ENCODE measurements around the gene SHMT2.

SHMT2 gene

GRCh38 chr12:57201631-57202030, 27.9 kb upstream of the SHMT2 start:
- Histone ChIP-seq H2BK15ac (ENCODE audit: low read depth, poor library complexity, severe bottlenecking) (no peak overlapping the region), H3K18ac (ENCODE audit: low read depth in 1 of 2, low read length in 2 of 2) (no peak overlapping the region), H3K23ac (ENCODE audit: low read length in 2 of 2) (no peak overlapping the region), H2AFZ (ENCODE audit: low read depth, low read length) (no peak overlapping the region), H3K4me2 (ENCODE audit: low read length, poor library complexity, severe bottlenecking) (no peak overlapping the region), H3K4ac (ENCODE audit: low read depth in 1 of 2, low read length in 2 of 2) (no peak overlapping the region), H4K91ac (ENCODE audit: low read length) (no peak overlapping the region), H3K36me3 (ENCODE audit: control insufficient read depth in 1 of 2, insufficient read depth in 2 of 2, low read depth in 1 of 2, low read length in 2 of 2) (peaks cover 99 to 100% of the 10 kb centered on the region in 2 experiments), H3K9me3 (ENCODE audit: control insufficient read depth, low read length) (no peaks in the 10 kb centered on the region), H4K8ac (ENCODE audit: low read length) (no peak overlapping the region), H3K79me1 (replicated peaks; ENCODE audit: low read length, poor library complexity, severe bottlenecking) (peaks cover 9% of the 10 kb centered on the region), H2BK120ac (ENCODE audit: low read depth, low read length) (no peak overlapping the region), H3K9ac (ENCODE audit: low read length) (no peak overlapping the region), H3K27ac (ENCODE audit: low read length, poor library complexity, severe bottlenecking) (no peak overlapping the region), H2BK5ac (ENCODE audit: low read depth, low read length, poor library complexity, severe bottlenecking) (no peak overlapping the region), H2BK12ac (ENCODE audit: low read length in 2 of 2) (no peak overlapping the region), H3K4me1 (ENCODE audit: control insufficient read depth, insufficient read depth, low read depth, low read length) (no peaks in the 10 kb centered on the region), H2AK5ac (ENCODE audit: low read length, severe bottlenecking) (no peak overlapping the region), H3K14ac (ENCODE audit: low read length in 2 of 2) (no peak overlapping the region), H3K4me3 (ENCODE audit: insufficient read depth in 1 of 2, low read depth in 1 of 2, low read length in 2 of 2) (no peak overlapping the region), H3K27me3 (ENCODE audit: control insufficient read depth in 1 of 2, insufficient read depth in 1 of 2, low read length in 2 of 2) (no peaks in the 10 kb centered on the region)
- 94% methylated on average over 12 of the region's 16 CpGs for WGBS
- no peak for DNase-seq

- Histone ChIP-seq H2BK120ac (ENCODE audit: low read depth, low read length) (no peak overlapping the region), H4K91ac (ENCODE audit: low read length) (no peak overlapping the region), H3K23ac (ENCODE audit: low read length in 2 of 2) (no peak overlapping the region), H2BK15ac (ENCODE audit: low read depth, poor library complexity, severe bottlenecking) (no peak overlapping the region), H3K9me3 (ENCODE audit: control insufficient read depth, low read length) (no peaks in the 10 kb centered on the region), H3K9ac (ENCODE audit: low read length) (no peak overlapping the region), H3K27ac (ENCODE audit: low read length, poor library complexity, severe bottlenecking) (no peak overlapping the region), H2AFZ (ENCODE audit: low read depth, low read length) (no peak overlapping the region), H2AK5ac (ENCODE audit: low read length, severe bottlenecking) (no peak overlapping the region), H3K14ac (ENCODE audit: low read length in 2 of 2) (no peak overlapping the region), H3K4me3 (ENCODE audit: insufficient read depth in 1 of 2, low read depth in 1 of 2, low read length in 2 of 2) (no peak overlapping the region), H3K4me1 (ENCODE audit: control insufficient read depth, insufficient read depth, low read depth, low read length) (no peaks in the 10 kb centered on the region), H3K4ac (ENCODE audit: low read depth in 1 of 2, low read length in 2 of 2) (no peak overlapping the region), H3K79me1 (replicated peaks; ENCODE audit: low read length, poor library complexity, severe bottlenecking) (peaks cover 9% of the 10 kb centered on the region), H3K4me2 (ENCODE audit: low read length, poor library complexity, severe bottlenecking) (no peak overlapping the region), H3K36me3 (ENCODE audit: control insufficient read depth in 1 of 2, insufficient read depth in 2 of 2, low read depth in 1 of 2, low read length in 2 of 2) (peaks cover 95 to 97% of the 10 kb centered on the region in 2 experiments), H3K27me3 (ENCODE audit: control insufficient read depth in 1 of 2, insufficient read depth in 1 of 2, low read length in 2 of 2) (no peaks in the 10 kb centered on the region), H2BK12ac (ENCODE audit: low read length in 2 of 2) (no peak overlapping the region), H4K8ac (ENCODE audit: low read length) (no peak overlapping the region), H3K18ac (ENCODE audit: low read depth in 1 of 2, low read length in 2 of 2) (no peak overlapping the region), H2BK5ac (ENCODE audit: low read depth, low read length, poor library complexity, severe bottlenecking) (no peak overlapping the region)
- 94% methylated on average over 19 of the region's 19 CpGs for WGBS
- DNase-seq, result no peak
These were observed 27.2 kb upstream of the SHMT2 start for GRCh38 chr12:57202321-57202720.

- 96% methylated on average over 28 of the region's 28 CpGs for WGBS
- no peaks in the 10 kb centered on the region for H3K9me3 ChIP-seq (ENCODE audit: control insufficient read depth, low read length)
- DNase-seq, result no peak
- H4K91ac ChIP-seq (ENCODE audit: low read length), result peak overlapping the region; percentile 18
- H3K4ac ChIP-seq (ENCODE audit: low read depth in 1 of 2, low read length in 2 of 2), result no peak overlapping the region
- H2BK12ac ChIP-seq (ENCODE audit: low read length in 2 of 2), result no peak overlapping the region
- no peak overlapping the region for H2BK120ac ChIP-seq (ENCODE audit: low read depth, low read length)
- H4K8ac ChIP-seq (ENCODE audit: low read length), result no peak overlapping the region
- H3K27ac ChIP-seq (ENCODE audit: low read length, poor library complexity, severe bottlenecking), result no peak overlapping the region
- no peaks in the 10 kb centered on the region for H3K27me3 ChIP-seq (ENCODE audit: control insufficient read depth in 1 of 2, insufficient read depth in 1 of 2, low read length in 2 of 2)
- no peak overlapping the region for H3K4me3 ChIP-seq (ENCODE audit: insufficient read depth in 1 of 2, low read depth in 1 of 2, low read length in 2 of 2)
- H2BK5ac ChIP-seq (ENCODE audit: low read depth, low read length, poor library complexity, severe bottlenecking), result no peak overlapping the region
- no peak overlapping the region for H3K18ac ChIP-seq (ENCODE audit: low read depth in 1 of 2, low read length in 2 of 2)
- peaks cover 7% of the 10 kb centered on the region for H3K79me1 ChIP-seq (replicated peaks; ENCODE audit: low read length, poor library complexity, severe bottlenecking)
- H3K14ac ChIP-seq (ENCODE audit: low read length in 2 of 2), result no peak overlapping the region
- no peak overlapping the region for H2BK15ac ChIP-seq (ENCODE audit: low read depth, poor library complexity, severe bottlenecking)
- H3K23ac ChIP-seq (ENCODE audit: low read length in 2 of 2), result no peak overlapping the region
- no peak overlapping the region for H2AK5ac ChIP-seq (ENCODE audit: low read length, severe bottlenecking)
- no peaks in the 10 kb centered on the region for H3K4me1 ChIP-seq (ENCODE audit: control insufficient read depth, insufficient read depth, low read depth, low read length)
- H3K4me2 ChIP-seq (ENCODE audit: low read length, poor library complexity, severe bottlenecking), result no peak overlapping the region
- no peak overlapping the region for H3K9ac ChIP-seq (ENCODE audit: low read length)
- no peak overlapping the region for H2AFZ ChIP-seq (ENCODE audit: low read depth, low read length)
- H3K36me3 ChIP-seq (ENCODE audit: control insufficient read depth in 1 of 2, insufficient read depth in 2 of 2, low read depth in 1 of 2, low read length in 2 of 2), result peaks cover 95 to 97% of the 10 kb centered on the region in 2 experiments
These were observed 26.3 kb upstream of the SHMT2 start for GRCh38 chr12:57203201-57203600.

- Histone ChIP-seq H2BK15ac (ENCODE audit: low read depth, poor library complexity, severe bottlenecking) (no peak overlapping the region), H3K9me3 (ENCODE audit: control insufficient read depth, low read length) (no peaks in the 10 kb centered on the region), H2AK5ac (ENCODE audit: low read length, severe bottlenecking) (no peak overlapping the region), H3K18ac (ENCODE audit: low read depth in 1 of 2, low read length in 2 of 2) (no peak overlapping the region), H4K91ac (ENCODE audit: low read length) (no peak overlapping the region), H3K27ac (ENCODE audit: low read length, poor library complexity, severe bottlenecking) (no peak overlapping the region), H2BK12ac (ENCODE audit: low read length in 2 of 2) (no peak overlapping the region), H3K4me1 (ENCODE audit: control insufficient read depth, insufficient read depth, low read depth, low read length) (peaks cover 1% of the 10 kb centered on the region), H2BK120ac (ENCODE audit: low read depth, low read length) (no peak overlapping the region), H3K4me2 (ENCODE audit: low read length, poor library complexity, severe bottlenecking) (no peak overlapping the region), H3K36me3 (ENCODE audit: control insufficient read depth in 1 of 2, insufficient read depth in 2 of 2, low read depth in 1 of 2, low read length in 2 of 2) (peaks cover 95 to 97% of the 10 kb centered on the region in 2 experiments), H3K23ac (ENCODE audit: low read length in 2 of 2) (no peak overlapping the region), H4K8ac (ENCODE audit: low read length) (no peak overlapping the region), H3K27me3 (ENCODE audit: control insufficient read depth in 1 of 2, insufficient read depth in 1 of 2, low read length in 2 of 2) (no peaks in the 10 kb centered on the region), H2BK5ac (ENCODE audit: low read depth, low read length, poor library complexity, severe bottlenecking) (no peak overlapping the region), H3K14ac (ENCODE audit: low read length in 2 of 2) (no peak overlapping the region), H3K79me1 (replicated peaks; ENCODE audit: low read length, poor library complexity, severe bottlenecking) (peaks cover 7% of the 10 kb centered on the region), H3K4me3 (ENCODE audit: insufficient read depth in 1 of 2, low read depth in 1 of 2, low read length in 2 of 2) (no peak overlapping the region), H2AFZ (ENCODE audit: low read depth, low read length) (no peak overlapping the region), H3K4ac (ENCODE audit: low read depth in 1 of 2, low read length in 2 of 2) (no peak overlapping the region), H3K9ac (ENCODE audit: low read length) (no peak overlapping the region)
- WGBS, result 88% methylated on average over 11 of the region's 11 CpGs
- DNase-seq, result no peak
These were observed 25.7 kb upstream of the SHMT2 start for GRCh38 chr12:57203791-57204190.

Data from mesenchymal stem cell (in vitro differentiated cells and primary cell).